Vagina (tissue), 2 donors: Measurements from ENCODE around the gene RRN3. TPM values are rescaled to one million over a fixed set of nuclear protein-coding genes. Genes with fewer than 3 reads are reported as not detected.

Source experiments
- DNase-seq, 2 donors: peaks; one replicate each; pipeline ENCODE4 v3.0.0-alpha.2; 2017; ENCODE audit errors: extremely low spot score in 2 of 2
- H3K27ac ChIP-seq: fragments of 200-600 bp; sonication (generic); one replicate; pipeline ENCODE4 v1.5.1; 2019
- H3K27me3 ChIP-seq: fragments of 200-600 bp; sonication (generic); one replicate; pipeline ENCODE4 v1.5.1; 2019
- H3K36me3 ChIP-seq, 2 donors: fragments of 200-600 bp; sonication (generic); one replicate each; pipeline ENCODE4 v1.5.1; 2017 to 2019
- H3K4me1 ChIP-seq: fragments of 200-600 bp; sonication (generic); one replicate; pipeline ENCODE4 v1.5.1; 2019
- H3K4me3 ChIP-seq, 2 donors: fragments of 200-600 bp; sonication (generic); 1 replicate in 1 of 2; 2 replicates in 1 of 2; pipeline ENCODE4 v1.5.1; 2016 to 2019
- H3K9me3 ChIP-seq: fragments of 200-600 bp; sonication (generic); one replicate; pipeline ENCODE4 v1.5.1; 2019
- CTCF ChIP-seq, 3 experiments: fragments of 450-650 bp in 2 of 3; fragments of 200-600 bp in 1 of 3; sonication (generic) in 1 of 3; IDR thresholded peaks; one replicate each; pipeline ENCODE4 v1.5.1; 2017 to 2019; ENCODE audit warnings: antibody characterized with exemption in 3 of 3, mild to moderate bottlenecking in 2 of 3, moderate library complexity in 2 of 3
- POLR2A ChIP-seq, 2 donors: fragments of 450-650 bp; IDR thresholded peaks; one replicate each; pipeline ENCODE4 v1.6.1; 2017; ENCODE audit warnings: antibody characterized with exemption in 2 of 2, mild to moderate bottlenecking in 2 of 2, moderate library complexity in 2 of 2
- POLR2AphosphoS5 ChIP-seq, 2 donors: sonication (generic); formaldehyde crosslinking; IDR thresholded peaks; one replicate each; pipeline ENCODE4 v1.9.0; 2017; ENCODE audit warnings: antibody characterized with exemption in 2 of 2, mild to moderate bottlenecking in 2 of 2, low read depth in 1 of 2; ENCODE audit not compliant: insufficient read depth in 1 of 2
- intact Hi-C: fragments of 100-400 bp; cut with DNase I; formaldehyde crosslinking; loops from one replicate; pipeline ENCODE4 v1.15.1; 2023
- total RNA-seq: library from RNA; depleted of rRNA; stranded (reverse); fragments of >200 nt; gene quantifications from one replicate; pipeline ENCODE4 v1.2.3, GENCODE V29; 2016

RRN3 gene
- total RNA-seq, 1 donor from 2014 or later: 24.8 TPM

DNA sequence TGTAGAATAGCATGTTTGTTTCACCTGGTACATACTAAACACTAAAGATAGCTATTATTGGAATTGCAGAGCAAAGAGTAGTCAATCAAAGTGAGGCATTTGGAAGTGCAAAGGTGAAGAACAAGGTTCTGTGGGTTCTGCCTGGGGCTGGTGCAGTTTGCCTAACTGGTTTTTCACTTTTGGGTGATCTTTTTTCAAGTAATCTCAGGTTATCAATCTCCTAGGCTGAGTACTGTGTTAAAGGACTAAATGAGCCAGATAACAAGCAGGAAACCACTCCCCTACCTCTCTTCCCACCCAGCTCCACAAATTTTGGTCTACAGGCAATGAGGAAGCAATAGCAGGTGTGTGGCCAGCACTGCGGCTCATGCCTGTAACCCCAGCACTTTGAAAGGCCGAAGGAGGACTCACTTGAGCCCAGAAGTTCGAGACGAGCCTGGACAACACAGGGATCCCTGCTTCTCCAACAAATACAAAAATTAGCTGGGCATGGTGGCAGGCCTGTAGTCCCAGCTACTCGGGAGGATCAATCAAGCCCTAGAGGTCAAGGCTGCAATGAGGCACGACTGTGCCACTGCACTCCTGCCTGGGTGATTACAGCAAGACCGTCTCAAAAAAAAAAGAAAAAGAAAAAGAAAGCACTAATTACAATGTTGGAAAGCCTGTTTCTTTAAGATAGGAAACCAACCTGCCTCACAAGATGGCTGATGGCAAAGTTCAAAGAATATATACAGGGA lies 36.2 kb downstream of the RRN3 start:
- no peak for DNase-seq
- Histone ChIP-seq H3K4me1 (peaks cover 25% of the 10 kb centered on the region), H3K27me3 (no peaks in the 10 kb centered on the region), H3K9me3 (no peaks in the 10 kb centered on the region), H3K36me3 (peaks cover under 1 to 20% of the 10 kb centered on the region in 2 donors), H3K27ac (no peak overlapping the region), H3K4me3 (no peak overlapping the region)
- no peak for TF ChIP-seq CTCF (IDR thresholded peaks at IDR 0.05)
- TF ChIP-seq POLR2AphosphoS5 (IDR thresholded peaks at IDR 0.05; ENCODE audit: insufficient read depth in 1 of 2, low read depth in 1 of 2): no peak
- TF ChIP-seq POLR2A (IDR thresholded peaks at IDR 0.05): no peak
- intact Hi-C loops: no loop called here

DNA sequence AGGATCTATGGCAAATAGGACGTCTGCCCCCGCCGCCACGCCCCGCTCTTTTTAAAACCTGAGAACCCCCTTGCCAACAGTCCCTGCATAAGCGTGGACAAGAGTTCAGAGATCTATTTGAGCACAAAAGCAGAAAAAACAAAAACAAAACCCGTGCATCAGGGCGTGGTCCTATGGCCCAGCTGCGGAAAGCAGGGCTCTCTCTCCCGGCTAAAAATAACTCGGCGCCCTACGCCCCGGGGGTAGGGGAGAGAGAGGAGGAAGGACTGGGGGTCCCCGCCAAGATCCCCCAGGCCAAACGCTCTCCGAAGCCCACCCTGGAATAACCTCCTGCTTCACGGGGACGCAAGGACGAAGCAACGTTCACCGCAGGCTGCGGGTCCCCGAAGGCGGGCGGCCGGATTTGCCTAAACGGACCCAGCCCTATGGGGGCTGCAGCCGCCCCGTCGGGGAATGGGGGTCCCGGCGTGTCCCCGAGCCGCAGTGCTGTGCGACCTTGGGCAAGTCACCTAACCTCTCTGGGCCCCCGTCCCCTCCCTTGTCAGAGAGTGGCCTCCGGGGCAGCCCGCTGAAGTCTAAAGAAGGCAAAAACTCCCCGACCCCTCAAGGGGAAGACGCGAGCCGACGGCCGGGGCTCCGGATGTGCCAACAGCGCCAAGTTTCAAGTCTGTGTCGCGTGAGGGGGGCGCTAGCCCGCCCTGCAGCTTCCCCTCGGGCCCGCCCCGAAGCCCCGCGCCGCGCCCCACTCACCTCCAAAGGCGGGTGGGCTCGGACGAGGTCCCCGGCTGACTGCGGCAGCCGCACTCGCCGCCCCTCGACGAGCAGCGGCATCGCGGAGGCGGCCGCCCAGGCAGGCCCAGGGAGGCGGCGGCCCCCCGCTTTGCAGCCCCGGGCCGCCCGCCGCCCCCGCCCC lies 38.7 kb downstream of the RRN3 start:
- Histone ChIP-seq H3K9me3 (no peaks in the 10 kb centered on the region), H3K4me1 (peaks cover 25% of the 10 kb centered on the region), H3K27ac (peak overlapping the region; percentile 94), H3K4me3 (peak overlapping the region; percentile 83 to 95), H3K27me3 (no peaks in the 10 kb centered on the region), H3K36me3 (no peaks in the 10 kb centered on the region)
- TF ChIP-seq CTCF (IDR thresholded peaks at IDR 0.05) (no peak), POLR2A (IDR thresholded peaks at IDR 0.05) (peak in 1 of 2 donors; percentile 37), POLR2AphosphoS5 (IDR thresholded peaks at IDR 0.05; ENCODE audit: insufficient read depth in 1 of 2, low read depth in 1 of 2) (peak in 1 of 2 donors; percentile 58)
- DNase-seq: no peak
- intact Hi-C loops: no loop called here

GRCh38 chr16:15054357-15055140 lies 39.5 kb downstream of the RRN3 start:
- DNase-seq: no peak
- intact Hi-C loops: no loop called here
- Histone ChIP-seq H3K36me3 (no peaks in the 10 kb centered on the region), H3K27me3 (no peaks in the 10 kb centered on the region), H3K4me3 (peak overlapping the region; percentile 83 to 95), H3K27ac (peak overlapping the region; percentile 94), H3K4me1 (peaks cover 32% of the 10 kb centered on the region), H3K9me3 (no peaks in the 10 kb centered on the region)
- TF ChIP-seq CTCF (IDR thresholded peaks at IDR 0.05): no peak
- TF ChIP-seq POLR2AphosphoS5 (IDR thresholded peaks at IDR 0.05; ENCODE audit: insufficient read depth in 1 of 2, low read depth in 1 of 2): no peak
- no peak for TF ChIP-seq POLR2A (IDR thresholded peaks at IDR 0.05)

DNA sequence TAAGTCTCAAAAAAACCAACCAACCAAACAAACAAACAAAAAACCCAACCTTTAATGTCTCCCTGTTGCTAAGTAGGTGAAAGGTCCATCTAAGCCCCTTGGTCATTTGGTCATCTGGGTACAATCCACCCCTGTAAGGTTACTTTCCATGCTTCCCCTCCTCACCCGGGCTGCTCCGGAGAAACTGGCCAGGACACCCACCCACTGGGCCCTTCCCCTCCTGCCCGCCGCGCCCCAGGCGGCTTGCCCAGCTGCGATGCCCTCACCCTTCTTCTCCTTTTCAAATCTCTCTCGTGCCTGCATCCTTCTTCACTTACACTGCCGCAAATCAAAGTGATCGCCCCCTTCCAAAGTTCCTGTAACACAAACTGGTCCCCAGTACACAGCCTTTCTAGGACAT lies 40.2 kb downstream of the RRN3 start:
- DNase-seq: no peak
- TF ChIP-seq CTCF (IDR thresholded peaks at IDR 0.05) (no peak), POLR2AphosphoS5 (IDR thresholded peaks at IDR 0.05; ENCODE audit: insufficient read depth in 1 of 2, low read depth in 1 of 2) (no peak), POLR2A (IDR thresholded peaks at IDR 0.05) (no peak)
- H3K27ac ChIP-seq: no peak overlapping the region
- no peaks in the 10 kb centered on the region for H3K36me3 ChIP-seq
- no peaks in the 10 kb centered on the region for H3K9me3 ChIP-seq
- intact Hi-C loops: no loop called here
- peaks cover 34% of the 10 kb centered on the region for H3K4me1 ChIP-seq
- peak overlapping the region in 1 of 2 donors; percentile 83 for H3K4me3 ChIP-seq
- H3K27me3 ChIP-seq: no peaks in the 10 kb centered on the region
